Esophagus muscularis mucosa (tissue), 3 donors: ENCODE data around the gene FAM228A.

Experiments
- CTCF ChIP-seq, 3 experiments: fragments of 200-600 bp in 2 of 3; fragments of 450-650 bp in 1 of 3; sonication (generic) in 2 of 3; IDR thresholded peaks; one replicate each; pipeline ENCODE4 v1.5.1; 2017 to 2019; ENCODE audit warnings: antibody characterized with exemption in 3 of 3, mild to moderate bottlenecking in 2 of 3, moderate library complexity in 1 of 3
- POLR2A ChIP-seq: fragments of 450-650 bp; IDR thresholded peaks from one replicate; pipeline ENCODE4 v1.6.1; 2017; ENCODE audit warnings: antibody characterized with exemption, moderate library complexity, mild to moderate bottlenecking, low read depth

GRCh38 chr2:24207359-24207758, 32.5 kb downstream of the FAM228A start:
- TF ChIP-seq POLR2A, result no peak
- TF ChIP-seq CTCF (IDR thresholded peaks at IDR 0.05), result no peak
